ENCODE data around the gene ZBTB40. TPM values are rescaled to one million over a fixed set of nuclear protein-coding genes. Genes with fewer than 3 reads are reported as not detected.
A peak's percentile ranks its signal among the peaks of the same experiment; 100 is the strongest.

Gene ZBTB40
- total and polyA plus RNA-seq, 2 of the 13 experiments (the other 11 are each of a cell fraction or from before 2014, with no cell fraction given) = 8.8 to 16.5 TPM

GRCh38 chr1:22451702-22452480 is at the start of gene ZBTB40 (continued):
- TF ChIP-seq ZNF841 (CRISPR knock-in tag; IDR thresholded peaks at IDR 0.05; ENCODE audit: borderline replicate concordance) (no peak), DZIP1 (CRISPR knock-in tag; IDR thresholded peaks at IDR 0.05) (no peak), ZNF335 (CRISPR knock-in tag; IDR thresholded peaks at IDR 0.05) (no peak), EED (CRISPR knock-in tag; IDR thresholded peaks at IDR 0.05) (no peak), ZNF496 (CRISPR knock-in tag; IDR thresholded peaks at IDR 0.05; ENCODE audit: insufficient replicate concordance) (no peak), ZNF709 (CRISPR knock-in tag; IDR thresholded peaks at IDR 0.05) (peak; percentile 85), TGIF2 (CRISPR knock-in tag; IDR thresholded peaks at IDR 0.05) (peak; percentile 93), SNRNP70 (IDR thresholded peaks at IDR 0.05; ENCODE audit: low read depth, low read length) (no peak), ZNF660 (CRISPR knock-in tag; IDR thresholded peaks at IDR 0.05; ENCODE audit: borderline replicate concordance, low read depth) (no peak), IRF1 (CRISPR knock-in tag; IDR thresholded peaks at IDR 0.05; ENCODE audit: low read depth) (no peak), ZBTB20 (CRISPR knock-in tag; IDR thresholded peaks at IDR 0.05; ENCODE audit: borderline replicate concordance, low read depth) (peak; percentile 84; the same call in 1 of the 2 replicates), AGO2 (optimal IDR thresholded peaks at IDR 0.05; ENCODE audit: low read depth, low read length) (peak; percentile 82), BCLAF1 (IDR thresholded peaks at IDR 0.05) (no peak), HHEX (CRISPR knock-in tag; IDR thresholded peaks at IDR 0.05) (peak; percentile 85), DMTF1 (CRISPR knock-in tag; IDR thresholded peaks at IDR 0.05) (no peak), ZNF616 (CRISPR knock-in tag; IDR thresholded peaks at IDR 0.05; ENCODE audit: low read depth) (no peak), ZNF552 (CRISPR knock-in tag; IDR thresholded peaks at IDR 0.05; ENCODE audit: borderline replicate concordance) (peak; percentile 81; the same call in 1 of the 2 replicates), SMC3 (IDR thresholded peaks at IDR 0.05; ENCODE audit: low read length) (no peak), ZNF124 (CRISPR knock-in tag; IDR thresholded peaks at IDR 0.05) (0 out of 2 replicates have a peak, but pooled peaks have one; percentile 69)

Data from HepG2 (cell line).